Upper lobe of right lung (tissue), 1 donor: ENCODE measurements around the gene CXXC5. TPM values are rescaled to one million over a fixed set of nuclear protein-coding genes. Genes with fewer than 3 reads are reported as not detected.
A peak's percentile ranks its signal among the peaks of the same experiment; 100 is the strongest.

ENCODE experiments used
- ATAC-seq: fragments of 200-7000 bp; cut with Tn5 transposase; one replicate; pipeline ENCODE4 v1.9.1; 2020; ENCODE audit warnings: mild to moderate bottlenecking, moderate library complexity
- DNase-seq: peaks from one replicate; pipeline ENCODE4 v3.0.0-alpha.2; 2020
- H3K27ac ChIP-seq: fragments of 200-600 bp; one replicate; pipeline ENCODE4 v1.8.0; 2022
- H3K27me3 ChIP-seq: fragments of 200-600 bp; one replicate; pipeline ENCODE4 v1.8.0; 2022; ENCODE audit warnings: mild to moderate bottlenecking
- H3K36me3 ChIP-seq: fragments of 200-600 bp; one replicate; pipeline ENCODE4 v1.8.0; 2022
- H3K4me1 ChIP-seq: fragments of 200-600 bp; one replicate; pipeline ENCODE4 v1.8.0; 2022
- H3K4me3 ChIP-seq: fragments of 200-600 bp; one replicate; pipeline ENCODE4 v1.8.0; 2022; ENCODE audit warnings: mild to moderate bottlenecking
- H3K9me3 ChIP-seq: fragments of 200-600 bp; one replicate; pipeline ENCODE4 v1.8.0; 2022
- CTCF ChIP-seq: fragments of 200-600 bp; IDR thresholded peaks from one replicate; pipeline ENCODE4 v1.8.0; 2022; ENCODE audit warnings: antibody characterized with exemption
- intact Hi-C: fragments of 100-400 bp; cut with DNase I; formaldehyde crosslinking; loops from one replicate; pipeline ENCODE4 v1.11.0; 2022
- total RNA-seq: library from RNA; stranded (reverse); fragmentation: NEBNext Ultra II Directional; extraction: Animal tissue kit (Norgen Biotek cat#: 25700); gene quantifications from one replicate; pipeline ENCODE4 v1.2.1, GENCODE V29; 2021
- donor health status: DM: no; HTN: yes; CAD: no; lungs with severe emphysema.

The CXXC5 gene
- total RNA-seq, 1 donor from 2014 or later, result 30.6 TPM

- Histone ChIP-seq H3K9me3 (no peaks in the 10 kb centered on the region), H3K36me3 (peaks cover 20% of the 10 kb centered on the region), H3K27me3 (no peaks in the 10 kb centered on the region), H3K4me1 (peaks cover 15% of the 10 kb centered on the region), H3K4me3 (no peak overlapping the region), H3K27ac (no peak overlapping the region)
- intact Hi-C loops, result no loop called here
- ATAC-seq (no peak), DNase-seq (no peak)
- no peak for TF ChIP-seq CTCF
Measured at GRCh38 chr5:139677736-139678613, 29.8 kb downstream of the CXXC5 start.

GRCh38 chr5:139678751-139679750, 30.9 kb downstream of the CXXC5 start:
- intact Hi-C loops, result no loop called here
- DNase-seq, result no peak

GRCh38 chr5:139680368-139681111, 32.4 kb downstream of the CXXC5 start:
- no peak overlapping the region for H3K27ac ChIP-seq
- DNase-seq, result no peak
- H3K4me3 ChIP-seq, result no peak overlapping the region
- intact Hi-C loops, result no loop called here
- peaks cover 12% of the 10 kb centered on the region for H3K4me1 ChIP-seq
- no peak for ATAC-seq
- no peaks in the 10 kb centered on the region for H3K9me3 ChIP-seq
- H3K27me3 ChIP-seq, result no peaks in the 10 kb centered on the region
- no peak for TF ChIP-seq CTCF
- H3K36me3 ChIP-seq, result peaks cover 33% of the 10 kb centered on the region

More at GRCh38 chr5:139678751-139679750, 30.9 kb downstream of the CXXC5 start:
- ATAC-seq, result peak; percentile 14
- no peak for TF ChIP-seq CTCF
- H3K27me3 ChIP-seq, result no peaks in the 10 kb centered on the region
- H3K4me1 ChIP-seq, result peaks cover 12% of the 10 kb centered on the region
- no peak overlapping the region for H3K27ac ChIP-seq
- H3K4me3 ChIP-seq, result no peak overlapping the region
- no peaks in the 10 kb centered on the region for H3K9me3 ChIP-seq
- peaks cover 31% of the 10 kb centered on the region for H3K36me3 ChIP-seq

- no peaks in the 10 kb centered on the region for H3K27me3 ChIP-seq
- no peak for ATAC-seq
- no peak for DNase-seq
- no peak overlapping the region for H3K4me3 ChIP-seq
- H3K4me1 ChIP-seq, result peaks cover 12% of the 10 kb centered on the region
- H3K36me3 ChIP-seq, result peaks cover 33% of the 10 kb centered on the region
- no peak for TF ChIP-seq CTCF
- intact Hi-C loops, result no loop called here
- H3K27ac ChIP-seq, result no peak overlapping the region
- H3K9me3 ChIP-seq, result no peaks in the 10 kb centered on the region
Measured at GRCh38 chr5:139681112-139681458, 32.9 kb downstream of the CXXC5 start.

GRCh38 chr5:139681466-139681865, 33.3 kb downstream of the CXXC5 start:
- no peak overlapping the region for H3K27ac ChIP-seq
- no peak for ATAC-seq
- H3K27me3 ChIP-seq, result no peaks in the 10 kb centered on the region
- H3K9me3 ChIP-seq, result no peaks in the 10 kb centered on the region
- H3K36me3 ChIP-seq, result peaks cover 33% of the 10 kb centered on the region
- H3K4me3 ChIP-seq, result no peak overlapping the region
- no peak for DNase-seq
- no peak for TF ChIP-seq CTCF
- intact Hi-C loops, result no loop called here
- peaks cover 12% of the 10 kb centered on the region for H3K4me1 ChIP-seq
